IPS-NIHi11 (cell line): ENCODE data around the gene ZNF474.
A peak's percentile ranks its signal among the peaks of the same experiment; 100 is the strongest.

Experiments used
- DNase-seq: peaks from one replicate; pipeline ENCODE4 v3.0.0; 2012; ENCODE audit warnings: mixed read lengths, low spot score

ZNF474 gene

GRCh38 chr5:122153774-122154173, 24.4 kb downstream of the ZNF474 start:
- DNase-seq: no peak

DNA sequence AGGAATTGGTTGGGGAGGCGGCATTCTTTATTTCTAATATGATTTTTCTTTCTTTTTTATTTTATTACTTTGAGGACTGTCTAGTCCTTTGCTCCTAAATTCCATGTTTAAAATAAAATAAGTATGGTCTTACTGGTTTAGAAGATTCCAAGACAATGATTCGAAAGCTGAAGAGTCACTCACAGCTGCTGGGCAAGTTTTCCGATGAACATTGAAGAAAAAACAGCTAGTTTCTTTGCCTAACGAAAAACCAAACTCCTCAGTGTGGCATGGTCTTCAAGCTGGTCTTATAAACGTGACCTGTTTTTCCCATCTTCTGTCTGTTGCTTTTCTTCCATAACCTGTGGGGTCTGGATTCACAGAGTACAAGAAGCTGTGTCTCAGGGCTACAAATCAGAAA, 25.1 kb downstream of the ZNF474 start:
- no peak for DNase-seq

DNA sequence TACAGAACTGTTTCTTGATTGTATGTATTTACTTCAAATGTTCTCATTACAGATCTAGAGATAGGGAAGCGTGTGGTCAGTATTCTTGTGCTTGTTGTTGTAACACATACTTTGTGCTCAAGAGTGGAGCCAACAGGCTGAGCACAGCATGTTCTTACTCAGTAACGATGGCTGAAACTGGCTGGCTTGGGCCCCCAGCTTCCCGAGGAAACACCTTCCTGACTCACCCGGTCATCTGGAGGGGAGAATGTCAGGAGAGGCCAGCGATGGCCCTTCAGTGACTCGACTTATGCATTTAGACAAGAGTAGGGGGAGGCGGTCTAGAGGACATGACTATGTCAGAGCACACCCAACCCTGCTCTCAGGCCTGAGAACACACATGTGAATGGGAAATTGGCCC, 25.6 kb downstream of the ZNF474 start:
- DNase-seq: no peak

DNA sequence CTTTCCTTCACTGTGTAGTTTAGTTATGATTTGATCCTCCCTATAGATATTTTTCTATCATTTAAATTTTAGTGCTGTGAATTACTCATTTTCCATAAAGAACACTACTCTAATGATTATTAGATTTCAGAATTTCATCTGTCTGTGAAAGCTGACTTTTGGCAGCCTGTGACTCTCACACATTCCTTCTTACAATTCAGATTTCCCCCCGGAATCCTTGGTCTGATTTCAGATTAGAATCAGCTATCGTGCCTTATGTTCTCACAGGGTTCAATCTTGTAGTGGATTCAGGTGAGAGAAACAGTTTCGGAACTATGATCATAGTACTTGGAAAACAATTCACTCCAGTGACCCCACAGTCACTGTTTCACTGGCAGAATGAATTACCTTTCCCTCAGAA, 26.2 kb downstream of the ZNF474 start:
- no peak for DNase-seq

DNA sequence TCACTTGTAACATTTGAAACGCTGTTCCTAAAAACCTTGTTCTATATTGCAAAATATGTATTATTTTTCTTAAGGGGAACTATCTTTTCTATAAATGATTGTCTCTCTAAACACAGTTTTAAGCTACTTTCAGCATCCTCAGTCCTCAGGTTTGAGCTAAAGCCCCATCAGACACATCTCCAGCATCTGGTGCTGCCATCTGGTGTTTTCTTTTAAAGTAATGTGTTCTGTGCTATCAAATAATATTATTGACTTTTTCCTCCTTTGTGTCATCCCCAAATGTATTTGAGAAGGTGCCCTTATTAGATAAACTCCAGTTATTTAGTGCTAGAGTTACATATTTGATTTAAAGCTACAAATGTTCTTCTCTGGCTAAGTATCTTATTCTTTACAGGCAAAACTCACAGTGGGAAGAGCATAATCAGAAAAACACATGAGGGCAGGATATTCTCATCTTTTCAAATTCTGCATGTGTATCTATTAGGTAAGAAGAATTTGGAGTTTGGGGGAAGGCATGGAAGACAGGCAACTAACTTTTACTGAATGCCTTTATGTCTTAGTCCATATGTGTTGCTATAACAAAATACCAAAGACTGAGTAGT, 27.5 kb downstream of the ZNF474 start:
- peak; percentile 32 for DNase-seq

GRCh38 chr5:122162100-122162638, 32.8 kb downstream of the ZNF474 start:
- no peak for DNase-seq

- DNase-seq: peak; percentile 26
Measured at GRCh38 chr5:122163121-122164069, 34.0 kb downstream of the ZNF474 start.

DNA sequence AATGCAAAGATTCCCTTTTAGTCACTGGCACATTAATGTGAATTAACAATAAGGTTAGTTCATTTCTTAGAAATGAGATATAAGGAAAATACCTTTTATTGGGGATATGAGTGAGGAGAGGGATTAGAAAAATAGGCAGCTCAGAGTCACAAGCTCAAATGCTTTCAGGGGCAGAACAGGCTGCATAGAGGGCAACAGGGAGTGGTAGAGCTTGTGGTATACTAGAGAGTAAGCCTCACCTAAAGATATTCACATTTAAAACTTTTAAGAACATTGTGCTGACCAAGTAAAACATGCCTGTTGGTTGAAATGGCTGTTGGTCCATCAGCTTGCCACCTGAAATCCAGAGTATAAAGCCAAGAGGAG, 34.7 kb downstream of the ZNF474 start:
- DNase-seq: no peak

- DNase-seq: no peak
Measured at GRCh38 chr5:122164831-122165558, 35.6 kb downstream of the ZNF474 start.

GRCh38 chr5:122165559-122166078, 36.3 kb downstream of the ZNF474 start:
- no peak for DNase-seq

- no peak for DNase-seq
Measured at GRCh38 chr5:122169350-122170103, 40.2 kb downstream of the ZNF474 start.

DNA sequence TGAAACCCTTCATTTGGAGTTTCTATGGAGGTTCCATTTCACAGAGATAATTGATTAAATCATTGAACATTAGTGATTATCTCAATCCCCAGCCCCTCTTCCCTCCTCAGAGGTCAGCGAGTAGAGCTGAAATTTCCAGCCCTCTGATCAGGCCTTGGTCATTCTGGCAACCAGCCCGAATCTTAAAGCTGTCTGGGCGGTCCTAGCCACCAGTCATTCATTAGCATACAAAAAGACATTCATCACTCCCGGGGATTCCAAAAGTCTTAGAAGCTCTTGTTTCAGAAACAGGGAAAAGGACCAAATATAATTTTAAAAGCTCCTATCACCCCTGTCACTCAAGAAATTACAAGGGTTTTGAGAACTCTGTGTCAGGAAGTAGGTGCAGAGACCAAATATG, 41.3 kb downstream of the ZNF474 start:
- DNase-seq: peak; percentile 73

- no peak for DNase-seq
Measured at GRCh38 chr5:122172207-122172606, 42.9 kb downstream of the ZNF474 start.

- DNase-seq: no peak
Measured at GRCh38 chr5:122173474-122174415, 44.4 kb downstream of the ZNF474 start.

DNA sequence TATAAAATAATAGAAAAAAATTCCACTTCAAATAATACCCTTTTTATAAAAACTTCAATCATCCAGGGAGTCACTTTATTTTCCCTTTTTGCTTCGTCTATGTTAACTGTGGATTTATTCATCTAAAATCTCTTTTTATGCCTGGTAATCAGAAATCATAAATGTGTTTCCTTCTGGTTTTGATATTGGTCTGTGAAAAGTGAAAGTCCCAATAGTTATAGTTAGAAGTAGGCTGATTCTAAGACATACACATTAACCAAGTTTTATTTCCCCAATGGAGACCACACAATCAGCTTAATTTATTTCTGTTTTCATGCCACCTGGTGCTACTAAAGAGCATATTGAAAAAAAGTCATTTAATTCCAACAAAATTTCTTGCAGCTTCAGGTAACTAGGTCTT, 45.7 kb downstream of the ZNF474 start:
- DNase-seq: no peak

DNA sequence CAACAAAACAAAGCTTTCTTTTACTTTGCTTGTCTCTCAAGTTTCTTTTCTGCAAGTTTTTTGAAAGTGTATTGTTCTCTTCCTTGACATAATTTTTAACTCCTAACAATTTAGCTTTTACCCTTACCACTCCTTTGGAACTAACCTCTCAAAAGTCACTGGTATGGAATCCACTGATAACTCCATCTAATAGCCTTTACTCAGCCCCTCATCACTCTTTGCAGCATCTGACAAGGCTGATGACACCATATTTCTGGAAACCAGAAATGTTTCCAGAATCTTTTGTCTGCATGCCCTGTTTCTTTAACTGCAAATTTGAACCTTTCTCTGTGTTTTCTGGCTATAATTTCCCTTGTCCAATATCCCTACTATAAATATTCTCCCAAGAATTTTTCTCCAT, 46.5 kb downstream of the ZNF474 start:
- DNase-seq: no peak

- no peak for DNase-seq
Measured at GRCh38 chr5:122177161-122177560, 47.8 kb downstream of the ZNF474 start.

GRCh38 chr5:122179701-122180100, 50.4 kb downstream of the ZNF474 start:
- no peak for DNase-seq

GRCh38 chr5:122180146-122180712, 50.9 kb downstream of the ZNF474 start:
- DNase-seq: no peak
